SK-N-SH (cell line): ENCODE data around the gene OR2C1.

Experiments used
- MAX ChIP-seq: IDR thresholded peaks from 2 replicates; pipeline ENCODE4 v1.4.0; 2012; ENCODE audit warnings: low read depth
- POLR2AphosphoS5 ChIP-seq: IDR thresholded peaks from 2 replicates; pipeline ENCODE4 v1.6.1; 2012; ENCODE audit warnings: low read depth, low read length

DNA sequence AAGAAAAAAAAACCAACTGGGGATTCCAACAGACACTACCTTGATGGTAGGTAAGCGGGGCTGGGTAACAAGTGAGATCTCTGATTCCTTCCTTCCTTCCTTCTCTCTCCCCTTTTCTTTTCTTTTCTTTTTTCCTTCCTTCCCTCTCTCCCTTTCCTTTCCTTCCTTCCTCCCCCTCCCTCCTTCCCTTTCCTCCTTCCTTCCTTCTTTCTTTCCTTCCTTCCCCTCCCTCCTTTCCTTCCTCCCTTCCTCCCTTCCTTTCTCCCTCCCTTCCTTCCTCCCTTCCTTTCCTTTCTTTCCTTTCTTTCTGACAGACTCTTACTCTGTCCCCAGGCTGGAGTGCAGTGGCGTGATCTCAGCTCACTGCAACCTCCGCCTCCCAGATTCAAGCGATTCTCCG lies 20.0 kb downstream of the OR2C1 start:
- TF ChIP-seq MAX (no peak), POLR2AphosphoS5 (no peak)
